SK-N-MC (cell line): ENCODE results near the gene INIP.

Source experiments
- EZH2 ChIP-seq: fragments of 200-600 bp; sonication (generic); IDR thresholded peaks from one replicate; pipeline ENCODE4 v1.6.1; 2017; ENCODE audit warnings: antibody characterized with exemption
- POLR2AphosphoS5 ChIP-seq: IDR thresholded peaks from 2 replicates; pipeline ENCODE4 v1.6.1; 2012; ENCODE audit warnings: mild to moderate bottlenecking, low read depth, low read length, borderline replicate concordance

- TF ChIP-seq POLR2AphosphoS5 (no peak), EZH2 (no peak)
Observed at GRCh38 chr9:112659906-112660305, 58.0 kb downstream of the INIP start.
